Measurements from ENCODE around the gene OR6S1.
A peak's percentile ranks its signal among the peaks of the same experiment; 100 is the strongest.
"Not testable (repeated sequence)": the region's sequence is repeated elsewhere in the genome, so short reads cannot be mapped to it uniquely, and the experiment has no call there.

The OR6S1 gene

DNA sequence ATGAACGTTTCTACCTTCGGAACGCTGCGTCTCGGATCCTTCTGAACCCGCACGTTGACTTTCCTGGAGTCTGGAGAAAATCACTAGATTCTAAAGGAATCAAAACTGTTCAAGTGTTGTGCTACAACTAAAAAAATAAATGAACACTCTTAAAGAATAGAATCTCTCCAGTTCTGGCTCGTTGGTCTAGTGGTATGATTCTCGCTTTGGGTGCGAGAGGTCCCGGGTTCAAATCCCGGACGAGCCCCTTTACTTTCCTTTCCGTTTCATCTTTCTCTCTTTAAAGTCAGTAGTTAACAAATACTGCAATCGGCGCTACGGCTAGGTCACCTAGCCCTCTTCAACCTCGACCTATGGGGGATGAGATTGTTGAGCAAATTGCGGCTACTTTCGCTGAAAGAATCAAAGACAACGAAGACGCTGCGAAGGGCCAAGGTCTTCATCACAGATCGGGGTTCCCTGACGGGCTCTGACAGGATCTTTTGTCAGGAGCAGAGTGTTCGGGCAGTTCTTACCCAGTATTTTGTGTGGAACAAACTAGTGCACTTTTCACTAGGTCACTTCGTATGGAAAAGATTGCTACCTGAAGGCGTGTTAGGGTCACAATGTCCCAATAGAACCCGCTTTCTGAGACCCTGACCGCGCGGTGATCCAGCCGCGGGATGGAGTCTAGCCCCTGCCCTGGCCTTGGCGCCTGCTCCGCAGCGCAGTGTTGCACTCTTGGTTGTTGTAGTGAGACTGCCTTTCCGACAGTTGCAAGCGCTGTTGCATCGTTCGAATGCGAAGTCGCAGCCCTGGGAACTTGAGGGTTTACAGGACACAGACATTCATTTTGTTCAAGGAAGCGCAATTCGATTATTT, 8.4 kb downstream of the OR6S1 start:
- in situ Hi-C loops (cut with MboI; ENCODE audit: low pct_unique_long_range_greater_than_20kb, low sequenced_read_pairs): no loop called here
- DNase-seq: peak; percentile 91

DNA sequence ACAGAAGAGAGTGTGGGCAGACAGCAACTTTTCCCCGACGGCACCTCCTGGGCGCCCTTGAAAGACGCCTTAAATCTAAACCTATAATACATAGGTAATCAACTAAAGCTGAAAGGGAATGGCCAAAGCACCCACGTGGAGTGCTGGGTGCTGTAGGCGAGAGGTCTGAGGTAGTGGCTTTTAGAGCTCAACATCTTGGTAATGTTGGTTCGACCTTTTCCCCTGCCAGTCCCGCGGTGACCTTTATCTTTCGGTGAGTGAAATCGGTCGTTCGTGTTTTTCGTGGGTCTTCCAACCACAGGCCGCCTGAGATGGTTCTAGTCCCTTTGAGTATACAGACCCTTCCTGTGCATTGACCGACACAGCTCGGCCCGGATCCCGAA, 9.1 kb downstream of the OR6S1 start:
- no peak for DNase-seq
- in situ Hi-C loops (cut with MboI; ENCODE audit: low pct_unique_long_range_greater_than_20kb, low sequenced_read_pairs): no loop called here

DNA sequence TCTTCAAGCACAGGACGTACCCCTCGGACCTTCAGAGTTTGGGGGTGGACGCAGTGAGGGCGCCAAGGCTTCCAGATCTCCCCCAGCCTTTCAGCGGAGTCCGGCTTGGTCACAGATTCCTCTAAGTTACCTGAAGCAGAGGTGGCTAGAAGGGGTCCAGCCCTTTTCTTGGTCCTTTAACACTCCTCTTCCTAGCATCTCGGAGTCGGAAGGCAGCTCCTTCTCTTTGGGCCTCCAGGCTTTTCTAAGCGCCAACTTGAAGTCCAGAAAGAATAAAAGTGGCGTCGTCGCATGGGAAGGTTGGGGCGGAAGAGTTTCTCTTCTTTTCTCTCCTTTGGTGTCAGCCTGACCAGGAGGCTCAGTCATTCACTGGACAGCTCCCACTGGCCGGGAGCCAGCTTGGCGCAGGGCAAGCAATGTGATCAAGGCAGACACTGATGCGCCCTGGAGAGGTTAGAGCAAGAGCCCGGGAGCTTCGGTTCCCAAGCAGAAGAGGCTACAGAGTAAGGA, 9.6 kb downstream of the OR6S1 start:
- DNase-seq: peak; percentile 45
- in situ Hi-C loops (cut with MboI; ENCODE audit: low pct_unique_long_range_greater_than_20kb, low sequenced_read_pairs): no loop called here

DNA sequence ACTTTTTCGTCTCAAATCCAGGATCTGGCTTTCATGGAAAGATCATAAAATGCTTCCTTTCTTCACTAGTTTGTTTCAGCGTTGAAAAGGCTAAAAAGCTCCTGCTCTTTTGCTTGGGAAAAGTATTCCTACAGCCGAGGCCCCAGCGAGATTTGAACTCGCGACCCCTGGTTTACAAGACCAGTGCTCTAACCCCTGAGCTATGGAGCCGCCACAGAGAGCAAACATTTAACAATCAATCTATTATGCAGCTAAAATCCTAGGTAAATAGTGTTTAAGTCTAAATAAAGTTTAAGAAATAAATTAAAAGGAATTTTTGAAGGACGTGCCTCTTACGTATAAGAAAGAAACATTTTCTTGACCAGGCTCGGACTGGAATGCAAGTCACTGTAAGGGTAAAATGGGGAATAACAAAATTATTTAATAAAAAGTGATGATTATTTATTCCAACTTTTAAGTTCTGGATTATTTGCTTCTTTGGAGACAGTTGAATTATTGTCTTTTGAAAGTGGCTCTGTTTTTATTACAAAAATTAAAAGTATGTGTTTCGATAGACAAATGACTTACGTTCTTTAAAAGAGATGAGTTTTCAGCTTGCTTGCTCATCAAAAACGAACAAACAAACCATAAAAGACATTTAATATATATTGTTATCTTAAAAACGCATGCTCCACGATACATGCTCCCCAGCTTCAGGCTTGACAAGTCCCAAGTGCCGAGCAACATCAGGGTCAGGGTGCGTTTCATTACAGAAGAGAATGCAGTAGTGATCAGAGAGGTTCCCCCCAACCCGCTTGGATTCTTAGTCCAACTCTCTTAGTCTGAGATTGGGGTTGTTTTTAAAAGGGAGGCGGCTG, 10.2 kb downstream of the OR6S1 start:
- in situ Hi-C loops (cut with MboI; ENCODE audit: low pct_unique_long_range_greater_than_20kb, low sequenced_read_pairs): no loop called here
- peak; percentile 68 for DNase-seq

DNA sequence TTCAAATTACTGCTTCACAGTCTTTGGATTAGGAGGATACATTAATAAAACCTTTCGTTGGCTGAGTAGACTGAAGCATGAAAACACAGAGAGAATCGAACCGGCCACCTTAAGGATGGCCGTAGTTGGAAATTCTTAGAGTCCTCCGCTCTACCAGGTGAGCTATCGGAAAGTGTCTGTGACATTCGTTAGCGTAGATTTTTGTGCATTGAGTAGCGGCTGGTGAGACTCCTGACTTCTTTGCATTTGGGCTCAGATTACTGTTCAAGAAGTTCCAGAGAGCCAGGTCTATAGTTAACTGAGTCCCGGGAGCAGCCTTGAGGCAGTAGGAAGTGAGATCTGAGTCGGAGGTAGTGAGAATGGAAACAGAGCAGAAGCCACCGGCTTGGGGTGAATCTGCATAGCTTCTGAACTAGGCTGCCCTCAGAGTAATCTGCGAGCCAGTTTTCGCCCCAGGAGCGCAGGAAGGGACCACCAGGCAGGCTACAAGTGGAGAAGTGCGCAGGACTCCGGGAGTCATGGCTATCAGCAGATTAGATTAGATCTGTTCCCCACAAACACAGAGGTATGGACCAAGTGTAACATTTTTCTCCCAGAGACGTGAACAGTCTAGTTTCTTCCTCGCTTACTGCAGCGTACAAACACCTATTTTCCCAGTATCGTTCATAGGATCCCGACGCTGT, 11.0 kb downstream of the OR6S1 start:
- in situ Hi-C loops (cut with MboI; ENCODE audit: low pct_unique_long_range_greater_than_20kb, low sequenced_read_pairs): no loop called here
- peak; percentile 79 for DNase-seq

DNA sequence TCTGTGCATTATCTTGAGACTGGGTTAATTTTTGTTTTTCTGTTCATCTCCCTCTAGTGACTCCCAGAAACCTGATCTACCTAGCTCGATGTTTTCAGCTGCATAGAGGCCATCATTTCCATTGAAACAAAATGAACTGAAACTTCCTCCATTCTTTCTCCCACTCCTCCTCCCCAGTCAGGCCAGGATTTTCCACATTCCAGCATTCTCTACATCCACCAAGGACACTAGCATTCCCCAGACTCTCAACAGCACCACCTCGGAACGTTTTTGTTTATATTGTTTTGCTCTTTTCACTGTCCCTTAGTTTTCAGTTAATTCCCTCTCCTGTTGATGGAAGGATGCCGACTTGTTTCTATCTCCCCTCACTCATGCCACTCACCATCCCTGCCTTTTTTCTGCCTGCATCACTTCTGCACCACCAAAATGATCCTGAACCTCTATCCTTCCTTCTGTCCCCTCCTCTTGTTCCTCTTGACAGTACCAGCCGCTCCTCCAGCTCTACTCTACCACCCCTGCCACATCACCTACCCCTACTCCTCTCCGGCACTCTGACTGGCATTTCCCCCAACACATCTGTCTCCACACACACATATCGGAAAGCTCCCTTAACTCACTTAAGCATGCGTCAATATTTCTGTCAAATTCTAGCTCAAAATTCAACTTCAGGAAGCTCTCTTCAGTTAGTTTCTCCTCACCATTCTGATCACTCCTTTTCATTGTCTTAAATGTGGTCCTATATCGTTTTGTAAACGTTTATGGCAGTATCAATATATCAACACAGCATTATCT, 13.2 kb downstream of the OR6S1 start:
- no peak for DNase-seq
- in situ Hi-C loops (cut with MboI; ENCODE audit: low pct_unique_long_range_greater_than_20kb, low sequenced_read_pairs): no loop called here

DNA sequence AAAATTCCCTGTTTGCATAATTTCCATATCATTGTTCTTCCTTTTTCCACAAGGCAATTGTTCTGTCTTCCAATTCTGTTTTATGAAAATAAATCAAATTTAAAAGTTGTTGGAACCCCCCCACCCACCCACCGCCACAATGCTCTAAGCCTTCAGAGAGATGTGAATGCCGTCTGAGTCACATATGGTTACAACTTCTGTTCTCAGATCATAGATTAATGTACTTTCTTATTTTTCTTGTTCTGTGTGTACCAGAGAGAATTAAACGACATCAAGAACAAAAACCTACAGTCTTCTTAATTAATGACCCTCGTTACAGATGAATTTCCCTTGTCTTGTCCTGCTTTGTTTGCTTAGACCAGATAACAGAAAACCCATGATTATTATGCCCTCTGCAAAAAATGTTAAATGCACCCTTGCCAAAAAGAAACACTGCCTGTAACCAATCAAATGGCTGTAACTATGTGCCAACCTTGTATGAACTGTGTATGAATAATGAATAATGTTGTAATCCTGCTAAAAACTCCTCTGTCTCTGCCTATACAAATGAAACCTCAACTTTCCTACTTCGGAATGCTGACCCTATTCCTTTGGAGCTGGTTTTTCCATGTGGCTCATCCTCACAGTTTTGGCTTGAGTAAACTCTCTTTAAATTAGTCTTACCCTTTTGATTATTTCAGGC, 14.0 kb downstream of the OR6S1 start:
- in situ Hi-C loops (cut with MboI; ENCODE audit: low pct_unique_long_range_greater_than_20kb, low sequenced_read_pairs): no loop called here
- no peak for DNase-seq

DNA sequence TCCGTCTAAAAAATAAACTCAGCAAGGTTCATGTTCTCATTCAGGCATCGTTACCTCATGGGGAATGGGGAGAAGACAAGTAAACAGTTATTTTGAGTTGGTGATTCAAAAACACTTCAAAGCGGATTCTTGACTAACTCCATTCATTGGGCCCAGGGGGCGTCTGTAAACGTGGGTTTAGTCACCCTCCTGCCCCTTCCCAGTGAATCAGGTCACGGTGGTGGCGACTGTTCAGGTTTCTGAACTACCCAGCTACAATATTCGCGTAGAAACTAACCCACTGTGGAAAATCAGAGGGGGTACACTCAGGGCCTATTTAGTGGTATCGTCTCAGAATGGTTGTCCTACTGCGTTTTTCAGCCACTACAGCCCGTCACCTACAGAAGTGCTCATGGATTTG, 15.2 kb downstream of the OR6S1 start:
- DNase-seq: no peak
- in situ Hi-C loops (cut with MboI; ENCODE audit: low pct_unique_long_range_greater_than_20kb, low sequenced_read_pairs): no loop called here

DNA sequence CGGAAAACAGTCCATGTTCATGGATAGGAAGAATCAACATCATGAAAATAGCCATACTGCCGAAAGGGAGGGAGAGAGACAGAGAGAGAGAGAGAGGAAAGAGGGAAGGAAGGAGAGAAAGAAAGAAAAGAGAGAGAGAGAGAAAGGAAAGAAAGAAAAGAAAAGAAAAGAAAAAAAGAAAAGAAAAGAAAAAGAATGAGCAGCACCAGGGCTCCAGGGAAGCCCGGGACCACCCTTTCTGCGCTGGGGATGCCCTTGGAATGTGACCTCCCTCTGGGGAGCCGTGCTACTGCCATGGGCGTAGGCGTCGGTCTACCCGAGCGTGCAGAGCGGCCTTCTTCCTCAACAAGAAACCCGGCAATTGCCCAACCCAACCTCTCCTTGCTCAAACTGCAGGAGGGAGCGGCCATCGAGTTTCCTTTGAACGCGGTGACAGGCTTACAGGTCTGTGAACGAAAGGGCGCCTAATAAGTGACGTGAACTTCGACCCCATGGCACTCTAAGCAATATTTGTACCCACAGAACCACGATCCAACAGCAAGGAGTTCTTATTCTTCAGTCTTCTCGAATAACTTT, 16.9 kb downstream of the OR6S1 start:
- no peak for DNase-seq
- in situ Hi-C loops (cut with MboI; ENCODE audit: low pct_unique_long_range_greater_than_20kb, low sequenced_read_pairs): loop anchor here (25.0 kb wide), 1 partner anchor 287 kb away; the partner anchor contains the start of genes CCNB1IP1 and PARP2

DNA sequence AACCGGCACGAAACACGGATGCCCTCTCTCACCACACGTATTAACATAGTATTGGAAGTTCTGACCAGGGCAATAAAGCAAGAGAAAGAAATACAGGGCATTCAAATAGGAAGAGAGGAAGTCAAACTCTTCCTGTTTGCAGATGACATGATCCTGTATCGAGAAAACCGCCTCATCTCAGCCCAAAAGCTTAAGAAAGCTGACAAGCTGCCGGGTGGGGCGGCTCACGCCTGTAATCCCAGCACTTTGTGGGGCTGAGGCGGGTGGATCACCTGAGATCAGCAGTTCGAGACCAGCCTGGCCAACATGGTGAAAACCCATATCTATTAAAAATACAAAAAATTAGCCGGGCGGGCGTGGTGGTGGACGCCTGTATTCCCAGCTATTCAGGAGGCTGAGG, 17.7 kb downstream of the OR6S1 start:
- in situ Hi-C loops (cut with MboI; ENCODE audit: low pct_unique_long_range_greater_than_20kb, low sequenced_read_pairs): loop anchor here (25.0 kb wide), 1 partner anchor 286 kb away; the partner anchor contains the start of genes CCNB1IP1 and PARP2
- peak; percentile 68 for DNase-seq

DNA sequence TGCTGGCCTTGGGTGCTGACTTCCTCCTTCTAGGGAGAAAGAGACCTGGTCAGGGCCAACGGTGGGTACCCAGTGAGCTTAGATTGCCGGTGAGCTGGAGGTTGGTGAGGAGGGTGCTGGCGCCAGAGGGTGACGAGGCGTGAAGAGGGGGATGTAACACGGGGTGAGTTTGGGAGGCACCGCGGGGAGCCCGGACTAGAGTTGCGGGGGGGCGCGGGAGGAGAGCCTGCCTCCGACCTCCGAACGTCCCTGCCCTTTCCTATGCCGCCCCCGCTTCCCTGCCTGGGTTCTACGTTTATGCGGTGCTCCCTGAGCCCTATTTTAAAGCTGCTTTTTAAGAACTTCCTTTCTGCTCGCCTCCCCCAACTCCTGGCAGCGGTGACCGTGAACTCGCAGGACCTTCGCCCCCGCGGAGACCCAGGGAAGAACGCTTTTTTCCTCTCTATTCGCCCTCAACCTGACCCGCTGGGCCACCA, 18.6 kb downstream of the OR6S1 start:
- DNase-seq: peak; percentile 44
- in situ Hi-C loops (cut with MboI; ENCODE audit: low pct_unique_long_range_greater_than_20kb, low sequenced_read_pairs): loop anchor here (25.0 kb wide), 1 partner anchor 286 kb away; the partner anchor contains the start of genes CCNB1IP1 and PARP2

DNA sequence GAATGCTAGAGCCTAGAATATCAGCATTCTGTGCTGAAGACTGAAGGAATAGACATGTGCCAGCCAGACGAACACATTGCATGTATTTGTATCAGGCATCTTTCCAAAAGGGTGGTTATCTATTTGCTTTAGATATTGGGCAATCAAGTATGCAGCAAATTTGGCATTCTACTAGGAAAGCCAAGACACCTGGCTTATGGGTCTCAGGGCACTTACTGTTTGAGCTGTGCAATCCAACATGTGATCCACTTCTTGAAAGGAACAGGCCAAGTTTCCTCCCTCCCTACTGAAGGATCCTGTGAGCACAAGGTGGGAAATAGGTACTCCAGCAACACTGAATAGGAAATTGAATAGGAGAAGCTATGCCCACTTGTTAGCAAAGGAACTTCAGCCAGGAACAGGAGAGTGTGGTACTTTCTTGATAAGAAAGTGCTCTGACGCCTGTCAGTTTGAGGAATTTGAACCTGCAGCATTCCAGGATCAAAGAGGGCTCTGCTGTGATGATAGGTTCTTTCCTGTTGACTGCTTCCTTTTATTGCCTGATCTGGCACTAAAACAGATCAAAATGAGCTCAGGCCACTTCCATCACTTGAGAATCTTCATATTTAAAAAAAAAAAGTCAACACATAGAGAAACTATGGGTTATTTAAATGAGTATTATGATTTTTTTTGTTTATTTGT, 20.6 kb downstream of the OR6S1 start:
- in situ Hi-C loops (cut with MboI; ENCODE audit: low pct_unique_long_range_greater_than_20kb, low sequenced_read_pairs): loop anchor here (25.0 kb wide), 1 partner anchor 284 kb away; the partner anchor contains the start of genes CCNB1IP1 and PARP2

DNA sequence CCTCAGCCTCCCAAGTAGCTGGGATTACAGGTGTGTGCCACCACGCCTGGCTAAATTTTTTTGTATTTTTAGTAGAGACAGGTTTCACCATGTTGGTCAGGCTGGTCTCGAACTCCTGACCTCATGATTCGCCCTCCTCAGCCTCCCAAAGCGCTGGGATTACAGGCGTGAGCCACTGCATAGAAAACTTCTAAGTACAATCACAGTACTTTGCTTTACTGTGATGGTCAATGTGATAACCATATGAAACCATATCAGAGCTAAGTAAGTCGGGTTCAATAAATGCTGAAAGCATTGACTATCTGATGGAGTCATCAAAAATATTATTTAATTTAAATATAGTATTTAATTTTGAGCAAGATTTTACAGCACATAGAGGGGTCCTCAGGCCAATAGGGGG, 21.8 kb downstream of the OR6S1 start:
- not testable (repeated sequence) for DNase-seq
- in situ Hi-C loops (cut with MboI; ENCODE audit: low pct_unique_long_range_greater_than_20kb, low sequenced_read_pairs): loop anchor here (25.0 kb wide), 1 partner anchor 282 kb away; the partner anchor contains the start of genes CCNB1IP1 and PARP2

More for the DNA sequence above, 20.6 kb downstream of the OR6S1 start:
- no peak for DNase-seq

DNA sequence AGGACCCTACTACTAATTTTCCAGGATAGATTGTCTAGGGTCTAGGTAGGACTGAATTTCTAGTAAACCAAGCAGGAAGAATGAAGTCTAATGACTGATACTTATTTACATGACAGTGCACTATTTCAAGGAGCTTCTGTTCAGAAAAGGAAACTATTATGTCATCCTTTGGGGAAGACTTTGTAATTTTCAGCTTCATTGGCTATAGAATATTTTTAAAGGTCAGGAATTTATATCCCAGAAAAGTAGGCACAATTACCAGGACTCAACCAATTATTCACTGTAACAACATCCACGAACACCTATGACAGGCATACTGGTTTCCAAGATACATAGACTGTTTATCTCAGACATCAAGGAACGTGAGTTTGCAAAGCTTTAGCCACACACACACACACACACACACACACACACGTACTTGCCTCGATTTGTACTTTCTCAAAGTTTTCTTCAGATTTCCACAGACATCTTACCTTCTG, 23.2 kb downstream of the OR6S1 start:
- in situ Hi-C loops (cut with MboI; ENCODE audit: low pct_unique_long_range_greater_than_20kb, low sequenced_read_pairs): loop anchor here (25.0 kb wide), 1 partner anchor 281 kb away; the partner anchor contains the start of genes CCNB1IP1 and PARP2

DNA sequence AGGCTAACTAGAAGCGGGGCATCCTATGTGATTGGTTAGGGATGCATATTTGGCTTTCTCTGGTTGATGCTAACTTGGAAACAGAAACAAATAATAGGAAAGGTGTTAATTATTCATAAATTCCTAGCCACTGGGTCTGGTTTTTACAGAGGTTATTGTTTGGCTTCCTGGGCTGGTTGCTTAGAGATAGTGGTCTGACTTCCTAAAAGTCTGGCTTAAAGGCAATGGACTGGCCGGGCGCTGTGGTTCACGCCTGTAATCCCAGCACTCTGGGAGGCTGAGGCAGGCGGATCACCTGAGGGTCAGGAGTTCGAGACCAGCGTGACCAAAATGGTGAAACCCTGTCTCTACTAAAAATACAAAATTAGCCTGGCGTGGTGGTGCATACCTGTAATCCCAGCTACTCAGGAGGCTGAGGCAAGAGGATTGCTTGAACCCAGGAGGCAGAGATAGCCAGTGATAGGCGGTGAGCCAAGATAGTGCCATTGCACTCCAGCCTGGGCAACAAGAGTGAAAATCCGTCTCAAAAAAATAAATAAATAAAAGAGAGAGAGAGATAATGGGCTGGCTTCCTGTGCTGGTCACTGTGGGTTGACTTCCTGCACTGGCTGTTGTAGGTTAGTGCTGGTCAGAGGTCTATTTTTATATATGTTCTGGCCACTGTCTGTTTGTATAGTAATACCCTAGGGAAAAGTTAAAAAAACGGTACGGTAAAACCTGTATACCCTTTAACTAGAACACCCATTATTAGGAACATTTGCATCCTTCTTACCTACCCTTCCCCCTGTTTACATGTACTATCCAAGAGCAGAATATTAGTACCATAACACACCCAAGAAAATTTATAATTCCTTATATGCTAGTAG, 24.1 kb downstream of the OR6S1 start:
- no peak for DNase-seq
- in situ Hi-C loops (cut with MboI; ENCODE audit: low pct_unique_long_range_greater_than_20kb, low sequenced_read_pairs): loop anchor here (25.0 kb wide), 1 partner anchor 280 kb away; the partner anchor contains the start of genes CCNB1IP1 and PARP2

More for the DNA sequence above, 23.2 kb downstream of the OR6S1 start:
- no peak for DNase-seq
